Medulla oblongata (tissue), 1 donor: ENCODE results near the gene CCDC183.

Experiments used
- DNase-seq: peaks from one replicate; pipeline ENCODE4 v3.0.0-alpha.2; 2015; ENCODE audit errors: extremely low spot score

The CCDC183 gene

DNA sequence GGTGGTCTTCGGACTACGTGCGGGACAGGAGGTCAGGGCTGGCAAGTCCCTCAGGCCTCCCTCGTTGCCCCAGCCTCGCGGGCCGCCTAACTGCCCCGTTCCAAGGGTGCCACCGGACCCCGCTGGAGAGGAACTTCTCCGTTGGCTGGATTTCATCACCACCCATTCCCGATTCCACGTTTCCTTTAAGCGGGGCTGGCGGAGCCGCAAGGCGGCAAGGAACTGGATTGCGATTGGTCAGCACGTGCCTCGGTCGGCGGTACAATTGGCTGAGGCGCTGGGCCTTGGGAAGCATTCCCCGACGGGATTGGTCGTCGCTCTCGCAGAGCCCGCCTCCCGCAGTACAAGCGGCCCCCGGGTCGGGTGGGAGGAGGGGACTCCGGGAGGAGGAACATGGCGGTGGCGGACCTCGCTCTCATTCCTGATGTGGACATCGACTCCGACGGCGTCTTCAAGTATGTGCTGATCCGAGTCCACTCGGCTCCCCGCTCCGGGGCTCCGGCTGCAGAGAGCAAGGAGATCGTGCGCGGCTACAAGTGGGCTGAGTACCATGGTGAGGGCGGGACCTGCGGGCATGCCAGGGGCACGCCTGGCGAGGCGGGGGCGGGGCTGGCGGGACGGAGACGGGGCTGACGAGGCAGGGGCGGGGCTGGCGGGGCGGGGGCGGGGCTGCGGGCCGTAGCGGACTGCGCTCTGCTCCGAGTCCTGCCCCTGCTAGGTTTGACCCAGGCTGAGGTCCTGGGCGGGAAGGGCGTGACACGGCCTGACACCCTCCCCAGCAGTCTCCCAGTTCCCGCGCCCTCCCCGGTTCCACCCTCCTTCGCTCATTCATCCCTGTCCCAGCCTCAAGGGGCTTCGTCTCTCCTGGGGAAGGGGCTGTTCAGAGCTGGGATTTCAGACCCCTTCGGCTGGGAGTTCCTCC is 53.2 kb downstream of the CCDC183 start, which contains the start of gene PHPT1:
Gene PHPT1, plus strand, starts transcription at position 372 of the 922 bp plus-strand sequence. Its CDS starts 22 bp downstream, at position 394.
- peak; percentile 99 for DNase-seq

DNA sequence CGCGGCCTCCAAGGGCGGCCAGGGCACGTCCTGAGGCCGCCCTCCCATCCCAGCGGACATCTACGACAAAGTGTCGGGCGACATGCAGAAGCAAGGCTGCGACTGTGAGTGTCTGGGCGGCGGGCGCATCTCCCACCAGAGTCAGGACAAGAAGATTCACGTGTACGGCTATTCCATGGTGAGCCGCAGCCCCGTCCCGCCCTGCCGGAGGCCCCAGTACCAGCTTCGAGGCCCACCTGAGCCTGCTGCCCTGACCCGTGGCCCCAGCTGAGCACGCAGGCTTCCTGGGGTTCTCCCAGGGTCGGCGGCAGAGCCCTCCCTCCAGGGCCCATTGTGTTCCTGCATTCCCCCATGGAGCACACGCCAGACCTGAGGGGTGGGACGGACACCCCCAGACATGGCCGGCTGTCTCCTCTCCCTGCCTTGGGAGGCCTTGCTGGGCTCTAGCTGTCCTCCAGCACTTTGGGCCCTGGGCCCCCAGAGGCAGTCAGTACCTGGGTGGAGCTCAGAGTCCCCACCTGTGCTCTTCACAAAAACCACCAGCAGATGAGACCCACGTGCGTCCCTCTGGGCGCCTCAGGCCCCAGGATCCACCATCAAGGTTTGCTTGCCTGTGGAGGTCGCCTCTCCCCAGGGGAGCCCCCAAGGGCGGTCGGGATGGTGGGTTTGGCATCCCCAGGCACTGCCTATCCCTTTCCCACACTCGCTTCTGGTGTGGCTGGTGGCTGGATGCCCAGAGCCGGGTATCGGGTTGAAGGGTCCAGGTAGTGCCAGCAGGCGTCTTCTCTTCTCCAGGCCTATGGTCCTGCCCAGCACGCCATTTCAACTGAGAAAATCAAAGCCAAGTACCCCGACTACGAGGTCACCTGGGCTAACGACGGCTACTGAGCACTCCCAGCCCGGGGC is 54.1 kb downstream of the CCDC183 start:
- no peak for DNase-seq

DNA sequence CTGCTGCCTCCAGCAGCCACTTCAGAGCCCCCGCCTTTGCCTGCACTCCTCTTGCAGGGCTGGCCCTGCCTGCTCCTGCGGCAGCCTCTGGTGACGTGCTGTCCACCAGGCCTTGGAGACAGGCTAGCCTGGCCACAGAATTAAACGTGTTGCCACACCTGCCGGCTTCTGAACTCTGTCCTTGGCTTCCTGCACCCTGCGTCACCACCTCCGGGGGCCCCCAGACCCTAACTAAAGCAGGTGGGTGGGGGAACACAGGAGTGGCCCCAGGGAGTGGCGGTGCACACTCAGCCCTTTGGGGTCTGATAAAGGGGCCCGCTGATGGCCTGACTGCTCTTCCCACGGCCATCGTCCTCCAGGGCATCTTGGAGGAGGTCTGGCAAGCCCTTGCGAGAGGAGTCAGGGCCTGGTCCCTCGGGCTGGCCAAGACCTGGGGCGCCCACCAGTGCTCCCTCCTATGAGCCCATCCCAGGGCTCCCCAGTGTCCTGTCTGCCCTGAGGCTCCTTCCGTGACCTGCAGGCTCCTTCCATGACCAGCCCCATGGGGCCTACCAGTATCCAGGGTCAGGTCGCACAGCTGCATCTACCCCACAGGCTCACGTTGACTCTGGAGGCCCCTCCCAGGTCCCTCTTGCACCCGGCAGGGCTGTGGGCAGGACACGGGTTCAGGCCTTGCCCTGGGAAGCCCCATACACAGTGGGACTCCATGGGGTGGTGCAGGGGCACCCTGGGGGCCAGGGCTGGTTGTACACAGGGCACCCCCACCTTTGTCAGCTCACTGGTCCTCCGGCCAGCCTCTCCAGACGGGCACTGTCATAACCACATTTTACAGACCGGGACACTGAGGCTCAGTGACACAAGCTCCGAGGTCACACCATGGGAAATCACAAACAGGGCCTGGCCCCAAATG is 55.0 kb downstream of the CCDC183 start:
- DNase-seq, result no peak

DNA sequence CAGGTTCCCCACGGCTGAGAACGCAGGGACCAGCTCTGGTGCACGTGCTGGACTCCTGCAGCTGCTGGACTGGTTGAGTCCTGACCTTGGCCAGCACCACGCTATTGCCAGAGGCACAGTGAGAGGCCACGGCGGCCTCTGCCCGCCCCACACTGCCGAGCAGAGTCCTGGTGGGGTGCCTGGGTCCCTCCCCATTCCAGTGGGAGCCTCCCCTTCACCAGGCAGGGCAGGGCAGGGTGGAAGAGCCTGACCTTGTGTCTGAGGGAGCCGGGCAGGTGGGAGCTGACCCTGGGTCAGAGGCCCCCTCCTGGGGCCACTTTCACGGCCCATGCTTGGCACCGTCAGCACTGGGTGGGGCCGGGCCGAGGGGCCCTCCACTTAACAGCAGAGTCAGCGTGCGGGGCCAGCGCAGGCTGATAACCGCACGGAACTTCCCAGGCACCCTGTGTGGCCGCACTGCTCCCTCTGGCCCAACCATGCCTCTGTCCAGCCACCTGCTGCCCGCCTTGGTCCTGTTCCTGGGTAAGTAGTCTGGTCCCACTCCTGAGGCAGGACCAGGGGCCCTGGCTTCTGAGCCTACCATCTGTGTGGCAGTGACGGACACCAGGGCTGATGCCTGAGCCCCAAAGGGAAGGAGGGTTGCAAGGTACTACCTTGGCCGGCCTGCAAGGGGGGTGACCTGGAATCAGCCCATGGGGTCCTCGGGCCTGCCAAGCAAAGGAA is 56.0 kb downstream of the CCDC183 start, which contains the start of gene MAMDC4:
Gene MAMDC4, plus strand, starts transcription at position 406 of the 723 bp plus-strand sequence. Its CDS starts 71 bp downstream, at position 477.
- no peak for DNase-seq

DNA sequence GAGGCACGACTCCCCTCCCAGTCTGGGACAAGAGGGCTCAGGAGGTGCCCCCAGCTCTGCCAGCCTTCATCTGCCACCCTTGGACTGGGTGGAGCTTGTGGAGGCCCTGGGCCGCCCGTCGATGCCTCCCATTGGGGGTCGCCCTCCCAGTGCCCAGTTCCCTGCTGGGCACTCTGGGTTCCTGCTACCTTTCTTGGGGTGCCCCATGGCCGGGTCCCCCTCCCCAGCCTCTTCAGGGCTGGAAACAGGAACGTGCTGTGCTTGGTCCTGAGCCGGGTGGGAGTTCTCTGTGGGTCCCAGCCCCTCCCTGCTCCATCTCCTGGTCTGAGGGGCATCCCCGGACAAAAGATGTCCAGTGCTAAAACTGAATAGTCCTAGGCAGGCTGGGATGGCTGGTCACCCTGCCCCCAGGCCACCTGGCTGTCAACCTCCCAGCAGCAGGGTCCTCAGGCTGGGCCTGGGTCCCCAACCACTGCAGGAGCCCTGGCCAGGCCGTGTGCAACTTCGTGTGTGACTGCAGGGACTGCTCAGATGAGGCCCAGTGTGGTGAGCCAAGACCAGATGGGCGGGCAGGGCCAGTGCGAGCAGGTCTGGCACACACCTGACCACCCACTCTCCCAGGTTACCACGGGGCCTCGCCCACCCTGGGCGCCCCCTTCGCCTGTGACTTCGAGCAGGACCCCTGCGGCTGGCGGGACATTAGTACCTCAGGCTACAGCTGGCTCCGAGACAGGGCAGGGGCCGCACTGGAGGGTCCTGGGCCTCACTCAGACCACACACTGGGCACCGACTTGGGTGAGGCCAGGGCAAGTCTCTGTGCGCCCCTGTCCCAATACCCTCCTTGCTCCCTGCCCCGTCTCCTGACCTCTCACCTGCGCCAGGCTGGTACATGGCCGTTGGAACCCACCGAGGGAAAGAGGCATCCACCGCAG is 56.8 kb downstream of the CCDC183 start:
- DNase-seq, result no peak

DNA sequence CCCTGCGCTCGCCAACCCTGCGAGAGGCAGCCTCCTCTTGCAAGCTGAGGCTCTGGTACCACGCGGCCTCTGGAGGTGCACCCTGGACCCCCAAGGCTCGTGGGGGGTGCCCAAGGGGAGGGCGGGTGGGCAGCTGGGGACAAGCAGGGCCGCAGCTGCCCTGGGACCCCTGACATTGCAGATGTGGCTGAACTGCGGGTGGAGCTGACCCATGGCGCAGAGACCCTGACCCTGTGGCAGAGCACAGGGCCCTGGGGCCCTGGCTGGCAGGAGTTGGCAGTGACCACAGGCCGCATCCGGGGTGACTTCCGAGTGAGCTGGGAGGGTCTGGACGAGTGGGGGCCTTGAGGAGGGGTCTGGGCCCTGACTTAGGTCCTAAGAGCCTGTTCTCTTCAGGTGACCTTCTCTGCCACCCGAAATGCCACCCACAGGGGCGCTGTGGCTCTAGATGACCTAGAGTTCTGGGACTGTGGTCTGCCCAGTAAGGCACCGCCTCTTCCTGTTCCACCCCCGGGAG is 57.5 kb downstream of the CCDC183 start:
- no peak for DNase-seq

DNA sequence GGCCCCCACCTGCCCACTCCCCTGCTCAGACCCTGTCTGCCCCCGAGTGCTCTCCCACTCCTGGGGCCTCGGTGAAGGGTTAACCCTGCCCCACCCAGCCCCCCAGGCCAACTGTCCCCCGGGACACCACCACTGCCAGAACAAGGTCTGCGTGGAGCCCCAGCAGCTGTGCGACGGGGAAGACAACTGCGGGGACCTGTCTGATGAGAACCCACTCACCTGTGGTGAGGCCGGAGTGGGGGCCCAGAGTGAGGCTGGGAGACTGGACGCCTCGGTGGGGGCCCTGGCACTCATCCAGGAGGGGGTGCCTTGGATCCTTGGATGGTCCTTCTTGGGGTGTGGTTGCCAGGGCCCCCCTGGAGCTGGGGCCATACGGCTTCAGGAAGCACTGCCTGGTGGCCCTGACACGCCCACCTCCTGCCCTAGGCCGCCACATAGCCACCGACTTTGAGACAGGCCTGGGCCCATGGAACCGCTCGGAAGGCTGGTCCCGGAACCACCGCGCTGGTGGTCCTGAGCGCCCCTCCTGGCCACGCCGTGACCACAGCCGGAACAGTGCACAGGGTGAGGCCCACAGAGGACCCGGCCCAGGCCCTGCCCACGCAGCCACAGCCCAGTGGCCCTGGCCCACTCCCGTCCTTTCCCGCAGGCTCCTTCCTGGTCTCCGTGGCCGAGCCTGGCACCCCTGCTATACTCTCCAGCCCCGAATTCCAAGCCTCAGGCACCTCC is 58.1 kb downstream of the CCDC183 start:
- no peak for DNase-seq

DNA sequence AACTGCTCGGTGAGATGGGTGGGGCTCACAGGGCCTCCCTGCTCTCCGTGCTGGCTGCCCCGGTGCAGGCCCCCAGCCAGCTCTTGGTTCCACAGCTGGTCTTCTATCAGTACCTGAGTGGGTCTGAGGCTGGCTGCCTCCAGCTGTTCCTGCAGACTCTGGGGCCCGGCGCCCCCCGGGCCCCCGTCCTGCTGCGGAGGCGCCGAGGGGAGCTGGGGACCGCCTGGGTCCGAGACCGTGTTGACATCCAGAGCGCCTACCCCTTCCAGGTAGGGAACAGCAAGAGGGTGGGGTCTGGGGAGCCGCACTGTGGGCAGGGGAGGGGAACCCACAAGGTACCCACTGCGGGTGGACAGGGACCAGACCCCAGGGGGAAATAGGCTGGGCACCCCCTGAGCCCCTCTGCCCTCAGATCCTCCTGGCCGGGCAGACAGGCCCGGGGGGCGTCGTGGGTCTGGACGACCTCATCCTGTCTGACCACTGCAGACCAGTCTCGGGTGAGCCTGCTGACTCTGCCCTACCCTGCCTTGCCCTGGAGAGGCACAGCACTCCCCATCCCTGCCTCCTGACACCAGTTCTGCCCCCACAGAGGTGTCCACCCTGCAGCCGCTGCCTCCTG is 58.8 kb downstream of the CCDC183 start:
- no peak for DNase-seq

DNA sequence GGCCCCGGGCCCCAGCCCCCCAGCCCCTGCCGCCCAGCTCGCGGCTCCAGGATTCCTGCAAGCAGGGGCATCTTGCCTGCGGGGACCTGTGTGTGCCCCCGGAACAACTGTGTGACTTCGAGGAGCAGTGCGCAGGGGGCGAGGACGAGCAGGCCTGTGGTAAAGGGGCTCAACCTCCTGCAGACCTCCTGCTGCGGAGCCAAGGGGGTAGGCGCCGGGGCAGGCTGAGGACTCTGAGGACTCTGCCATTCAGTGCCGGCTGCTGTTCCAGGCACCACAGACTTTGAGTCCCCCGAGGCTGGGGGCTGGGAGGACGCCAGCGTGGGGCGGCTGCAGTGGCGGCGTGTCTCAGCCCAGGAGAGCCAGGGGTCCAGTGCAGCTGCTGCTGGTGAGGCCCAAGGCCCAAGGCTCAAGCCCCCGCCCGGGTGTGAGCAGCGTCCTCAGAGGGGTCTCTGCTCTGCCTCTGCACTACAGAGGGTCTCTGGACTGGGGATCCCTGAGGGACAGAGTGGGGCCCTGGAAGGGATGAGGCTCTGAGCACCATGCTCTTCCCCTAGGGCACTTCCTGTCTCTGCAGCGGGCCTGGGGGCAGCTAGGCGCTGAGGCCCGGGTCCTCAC is 59.4 kb downstream of the CCDC183 start:
- DNase-seq, result no peak

DNA sequence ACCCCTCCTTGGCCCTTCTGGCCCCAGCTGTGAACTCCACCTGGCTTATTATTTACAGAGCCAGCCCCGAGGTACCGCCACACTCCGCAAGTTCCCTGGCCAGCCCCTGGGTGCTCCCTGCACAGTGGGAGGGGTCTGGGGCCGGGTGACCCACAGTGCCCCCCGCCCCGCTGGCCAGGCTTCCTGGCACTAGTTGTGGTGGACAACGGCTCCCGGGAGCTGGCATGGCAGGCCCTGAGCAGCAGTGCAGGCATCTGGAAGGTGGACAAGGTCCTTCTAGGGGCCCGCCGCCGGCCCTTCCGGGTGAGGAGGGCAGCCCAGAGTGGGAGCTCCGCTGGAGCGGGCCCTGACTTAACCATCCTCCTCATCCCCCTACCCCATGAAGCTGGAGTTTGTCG is 59.9 kb downstream of the CCDC183 start:
- DNase-seq, result no peak

DNA sequence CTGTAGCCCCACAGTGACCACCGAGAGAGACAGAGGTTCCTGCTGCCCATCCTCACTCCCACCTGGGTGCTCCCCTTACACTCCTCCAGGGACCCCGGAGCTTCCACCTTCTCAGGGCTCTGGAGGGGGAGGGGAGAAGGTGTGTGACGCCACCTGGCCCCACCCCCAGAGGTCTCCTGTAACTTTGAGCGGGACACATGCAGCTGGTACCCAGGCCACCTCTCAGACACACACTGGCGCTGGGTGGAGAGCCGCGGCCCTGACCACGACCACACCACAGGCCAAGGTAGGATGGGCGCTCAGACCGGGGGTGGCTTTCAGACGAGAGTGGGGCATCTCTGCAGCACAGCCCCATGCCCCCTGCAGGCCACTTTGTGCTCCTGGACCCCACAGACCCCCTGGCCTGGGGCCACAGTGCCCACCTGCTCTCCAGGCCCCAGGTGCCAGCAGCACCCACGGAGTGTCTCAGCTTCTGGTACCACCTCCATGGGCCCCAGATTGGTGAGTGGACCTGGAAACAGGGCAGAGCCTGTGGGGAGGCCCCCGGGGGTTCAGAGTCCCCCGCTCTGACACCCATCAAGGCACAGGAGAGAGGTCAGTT is 60.5 kb downstream of the CCDC183 start:
- no peak for DNase-seq

DNA sequence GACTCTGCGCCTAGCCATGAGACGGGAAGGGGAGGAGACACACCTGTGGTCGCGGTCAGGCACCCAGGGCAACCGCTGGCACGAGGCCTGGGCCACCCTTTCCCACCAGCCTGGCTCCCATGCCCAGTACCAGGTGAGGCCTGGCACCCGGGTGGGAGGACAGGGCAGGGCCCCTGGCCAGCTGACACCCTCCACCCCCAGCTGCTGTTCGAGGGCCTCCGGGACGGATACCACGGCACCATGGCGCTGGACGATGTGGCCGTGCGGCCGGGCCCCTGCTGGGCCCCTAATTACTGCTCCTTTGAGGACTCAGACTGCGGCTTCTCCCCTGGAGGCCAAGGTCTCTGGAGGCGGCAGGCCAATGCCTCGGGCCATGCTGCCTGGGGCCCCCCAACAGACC is 61.0 kb downstream of the CCDC183 start:
- no peak for DNase-seq
